HG02610 (cell line): ENCODE data around the gene ST3GAL6.
A peak's percentile ranks its signal among the peaks of the same experiment; 100 is the strongest.

Experiments
- ATAC-seq: cut with Tn5 transposase; IDR thresholded peaks from one replicate; pipeline ENCODE4 v1.9.1; 2021; ENCODE audit warnings: mild to moderate bottlenecking, moderate library complexity; ENCODE audit not compliant: unreplicated experiment

The ST3GAL6 gene

GRCh38 chr3:98775459-98776139 is 12.5 kb downstream of the ST3GAL6 start:
- ATAC-seq = no peak

DNA sequence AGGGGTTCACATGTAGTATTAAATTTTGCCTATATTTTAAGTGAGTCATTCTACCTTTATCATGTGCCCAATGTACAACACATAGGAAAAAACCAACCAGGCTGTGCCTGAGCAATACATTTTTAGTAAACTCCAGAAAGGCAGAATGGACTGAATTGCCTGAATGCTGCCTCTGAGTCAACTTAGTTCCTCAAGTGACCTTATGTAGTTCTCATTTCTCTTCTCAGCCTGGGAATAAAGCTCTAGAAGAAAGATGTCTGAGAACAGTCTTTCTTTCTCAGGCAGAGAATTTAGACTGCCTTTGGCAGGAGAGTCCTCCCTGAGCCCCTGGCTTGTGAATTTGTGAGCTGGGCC is 13.0 kb downstream of the ST3GAL6 start:
- no peak for ATAC-seq

- no peak for ATAC-seq
Measured at GRCh38 chr3:98777286-98777685, 14.1 kb downstream of the ST3GAL6 start.

GRCh38 chr3:98777801-98778220 is 14.7 kb downstream of the ST3GAL6 start:
- no peak for ATAC-seq

DNA sequence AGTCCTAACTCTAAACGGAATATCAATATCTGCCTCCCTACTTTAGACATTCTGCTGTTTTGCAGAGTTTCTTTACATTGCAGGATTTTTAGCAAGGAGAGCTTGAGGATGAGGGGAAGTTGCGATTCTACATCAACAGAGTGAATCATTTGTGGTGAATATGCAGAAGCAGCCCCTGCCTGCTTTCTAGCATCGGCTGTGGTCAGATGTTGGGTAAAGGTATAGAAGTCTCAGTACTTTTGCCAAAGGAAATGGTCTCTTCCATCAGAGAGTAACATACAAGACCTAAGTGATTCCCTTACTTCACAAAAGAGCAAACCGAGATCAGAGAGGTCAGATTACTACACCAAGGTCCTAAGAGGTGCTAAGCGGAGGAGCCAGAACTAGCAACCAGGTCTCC is 15.2 kb downstream of the ST3GAL6 start:
- ATAC-seq = peak; percentile 29

GRCh38 chr3:98778852-98779413 is 15.8 kb downstream of the ST3GAL6 start:
- ATAC-seq = peak; percentile 47

DNA sequence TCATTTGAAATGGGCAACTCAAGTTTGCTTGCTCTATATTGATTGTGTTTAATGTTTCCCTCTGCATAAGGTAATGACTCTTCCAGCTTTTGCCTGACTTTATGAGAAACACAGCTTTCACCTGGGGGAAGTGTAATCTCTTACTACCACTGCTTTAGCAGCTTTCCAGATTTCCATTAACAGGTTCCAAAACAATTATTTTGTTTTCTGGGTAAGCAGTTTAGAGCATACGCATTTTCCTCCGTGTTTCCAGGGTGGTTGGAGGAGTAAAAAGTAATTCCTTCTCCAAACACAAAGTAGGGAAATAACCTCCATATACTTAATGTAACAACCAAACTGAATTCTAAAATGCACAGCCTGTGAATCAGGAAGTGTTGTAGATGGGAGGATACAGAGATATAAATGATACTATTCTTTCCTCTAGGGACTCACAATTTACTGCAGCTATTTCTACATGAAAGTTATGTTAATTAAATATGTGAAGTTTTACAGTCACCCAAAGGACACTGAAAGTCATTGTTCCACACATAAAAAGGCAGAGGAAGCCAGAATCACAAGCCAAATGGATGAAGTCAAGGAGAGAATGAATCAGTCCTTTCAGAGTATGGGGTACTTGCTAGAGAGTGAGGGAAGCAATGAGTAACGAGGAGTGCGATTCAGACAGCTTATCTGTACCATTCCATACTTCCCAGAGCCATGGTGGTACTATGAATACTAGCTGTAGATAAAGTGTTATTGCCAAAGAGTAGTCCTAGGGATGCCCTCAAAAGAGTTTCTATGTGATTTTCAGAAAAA is 16.6 kb downstream of the ST3GAL6 start:
- ATAC-seq = no peak

GRCh38 chr3:98780343-98780742 is 17.2 kb downstream of the ST3GAL6 start:
- ATAC-seq = no peak

DNA sequence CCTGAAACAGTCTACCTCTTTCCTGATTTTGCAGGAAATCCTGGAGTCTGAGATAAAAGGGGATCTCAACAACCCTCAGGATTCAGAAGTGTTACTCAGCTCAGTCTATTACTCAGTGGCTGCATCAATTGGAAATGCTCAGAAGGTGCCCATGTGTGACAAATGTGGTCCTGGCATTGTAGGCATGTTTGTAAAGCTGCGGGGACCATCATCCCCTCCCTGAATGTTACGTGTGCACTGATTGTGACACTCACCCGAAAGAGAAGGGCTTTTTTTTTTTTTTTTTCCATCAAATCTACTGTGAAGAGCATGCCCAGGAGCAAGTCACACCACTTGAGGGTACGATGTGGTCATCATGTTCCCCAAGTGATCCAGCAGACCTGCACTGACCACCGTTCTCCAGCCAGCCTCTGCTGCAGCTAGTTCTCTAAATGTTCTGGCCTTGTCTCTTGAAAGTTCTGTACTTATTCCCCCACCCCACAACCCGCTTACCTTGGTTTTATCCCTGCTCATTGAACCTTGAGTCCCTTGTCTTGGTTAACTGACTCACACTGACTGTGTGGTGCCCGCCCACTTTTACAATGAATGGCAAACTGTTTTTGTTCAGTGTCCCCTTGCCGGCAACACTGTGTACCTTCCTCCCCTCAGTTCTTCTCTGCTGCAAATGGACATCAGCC is 19.8 kb downstream of the ST3GAL6 start:
- peak; percentile 50 for ATAC-seq

- ATAC-seq = no peak
Measured at GRCh38 chr3:98784042-98784441, 20.9 kb downstream of the ST3GAL6 start.

GRCh38 chr3:98784666-98785600 is 21.8 kb downstream of the ST3GAL6 start:
- no peak for ATAC-seq

GRCh38 chr3:98786364-98787006 is 23.3 kb downstream of the ST3GAL6 start:
- no peak for ATAC-seq

DNA sequence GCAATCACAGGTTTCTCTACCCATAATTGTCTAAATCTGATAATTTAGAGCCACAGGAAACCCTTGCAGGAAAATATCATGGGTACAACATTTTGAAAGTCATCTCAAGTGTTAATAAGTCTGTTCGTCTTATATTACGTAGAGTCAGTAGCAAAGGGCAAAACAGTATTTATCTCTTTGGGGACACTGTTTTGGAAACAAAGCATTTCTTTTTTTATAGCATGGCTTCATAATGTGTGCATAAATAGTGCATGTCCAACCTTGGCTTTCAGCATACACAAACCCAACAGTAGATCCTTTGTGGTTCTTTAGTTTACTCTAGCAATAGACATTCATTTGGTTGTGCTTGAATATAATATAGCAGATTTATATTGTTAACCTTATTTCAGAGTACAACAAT is 24.0 kb downstream of the ST3GAL6 start:
- no peak for ATAC-seq

DNA sequence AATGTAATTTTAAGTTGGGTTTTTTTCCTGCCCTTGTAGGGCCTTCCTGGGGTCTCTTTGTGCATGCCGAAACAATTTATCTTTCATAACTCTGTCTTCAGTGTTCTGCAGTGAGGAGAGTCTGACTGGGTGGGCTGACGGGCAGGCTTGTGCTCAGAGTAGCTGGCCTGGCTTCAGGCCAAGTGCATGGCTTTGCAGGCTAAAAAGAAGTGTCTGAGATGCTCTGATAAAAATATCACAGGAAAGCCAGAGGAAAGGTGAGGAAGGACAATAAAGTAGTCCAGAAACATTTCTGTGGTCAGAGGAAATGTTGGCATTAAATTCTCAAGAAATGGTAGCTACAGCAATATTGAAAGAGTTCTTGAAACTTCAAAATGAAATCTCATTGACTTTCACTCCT is 25.5 kb downstream of the ST3GAL6 start:
- no peak for ATAC-seq

- no peak for ATAC-seq
Measured at GRCh38 chr3:98791341-98792325, 28.5 kb downstream of the ST3GAL6 start.

DNA sequence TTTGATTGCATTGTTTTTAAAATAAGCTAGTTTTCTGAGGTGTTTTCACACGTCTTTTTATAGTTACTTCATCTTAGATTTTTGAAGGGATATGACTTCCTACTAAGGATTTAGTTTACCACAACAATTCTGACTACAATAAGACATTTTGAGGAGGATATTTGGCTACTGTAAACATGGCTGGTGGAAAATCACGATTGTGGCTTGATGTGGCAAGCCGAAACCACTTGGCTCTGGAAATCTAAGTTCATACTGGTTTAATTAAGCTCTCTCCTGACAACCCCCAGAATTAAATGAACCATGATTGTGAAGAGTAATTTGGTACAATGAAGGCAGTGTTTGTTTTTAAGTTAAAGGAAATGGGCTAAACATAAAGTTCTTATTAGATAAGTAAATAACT is 30.8 kb downstream of the ST3GAL6 start:
- no peak for ATAC-seq

- no peak for ATAC-seq
Measured at GRCh38 chr3:98796334-98796733, 33.2 kb downstream of the ST3GAL6 start.

GRCh38 chr3:98797905-98798304 is 34.8 kb downstream of the ST3GAL6 start:
- no peak for ATAC-seq

DNA sequence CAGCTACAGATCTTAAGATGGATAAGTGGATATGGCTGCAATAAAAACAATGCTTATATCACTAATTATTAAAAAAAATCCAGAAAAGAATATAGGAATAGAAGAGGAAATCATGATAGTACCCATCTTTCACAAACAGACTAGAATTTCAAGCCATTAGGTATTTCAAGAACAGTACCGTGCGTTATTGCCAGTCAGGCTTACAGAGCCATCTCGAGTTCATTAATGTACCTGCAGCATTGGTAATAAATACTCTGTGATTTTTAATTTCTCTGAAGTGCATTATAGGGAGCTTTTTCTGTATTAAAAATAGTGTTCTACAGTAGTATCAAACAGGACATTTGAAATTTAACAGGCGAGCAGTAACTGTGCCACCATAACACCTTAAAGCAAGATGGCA is 35.7 kb downstream of the ST3GAL6 start:
- ATAC-seq = no peak
